Measurements from ENCODE around the gene DICER1. TPM values are rescaled to one million over a fixed set of nuclear protein-coding genes. Genes with fewer than 3 reads are reported as not detected.

The DICER1 gene
- total and polyA plus RNA-seq, 2 donors (not counting 1 experiment from before 2014, with no cell fraction given): 15.4 to 90.4 TPM

DNA sequence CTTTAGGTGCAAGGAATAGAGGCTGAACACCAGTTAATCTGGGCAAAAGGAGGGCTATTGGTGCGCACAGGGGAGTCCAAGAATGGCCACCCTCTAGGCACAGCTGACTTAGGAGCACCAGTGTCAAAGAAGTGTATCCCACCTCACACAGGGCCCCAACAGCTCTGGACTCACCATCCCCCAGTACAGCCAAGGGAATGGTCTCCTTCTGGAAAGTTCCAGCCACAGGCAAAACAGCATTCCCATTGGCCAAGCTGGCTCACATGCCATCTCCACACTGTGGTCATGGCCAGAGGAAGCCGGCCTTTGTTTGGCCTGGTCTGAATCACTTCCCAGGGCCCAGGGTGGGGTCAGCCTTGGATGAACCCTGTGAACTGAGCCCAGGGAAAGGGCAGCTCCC lies 120.1 kb downstream of the DICER1 start:
- no peaks in the 10 kb centered on the region for H4K20me1 ChIP-seq (ENCODE audit: control insufficient read depth, insufficient read depth, low read length, poor library complexity, severe bottlenecking)
- H2AFZ ChIP-seq (ENCODE audit: insufficient read depth, low read depth, low read length, poor library complexity, severe bottlenecking): no peak overlapping the region
- Mint-ChIP-seq H3K27ac (no peak overlapping the region), H3K9me3 (ENCODE audit: insufficient read depth) (no peaks in the 10 kb centered on the region), H3K4me1 (peaks cover 4% of the 10 kb centered on the region), H3K4me3 (no peak overlapping the region), H3K27me3 (peaks cover 34% of the 10 kb centered on the region)
- H3K4me1 ChIP-seq (ENCODE audit: control insufficient read depth in 2 of 2, insufficient read depth in 2 of 2, low read length in 2 of 2): no peaks in the 10 kb centered on the region
- H3K9ac ChIP-seq (ENCODE audit: low read length): no peak overlapping the region
- H3K9me3 ChIP-seq (ENCODE audit: control extremely low read depth in 1 of 3, control insufficient read depth in 2 of 3, insufficient read depth in 1 of 3, low read length in 2 of 3): peaks cover 0 to 5% (median under 1%) of the 10 kb centered on the region in 3 donors
- ATAC-seq (ENCODE audit: low read depth) (no peak), DNase-seq (no peak)
- peaks cover 0 to 3% (median under 1%) of the 10 kb centered on the region in 4 experiments for H3K27me3 ChIP-seq (replicated peaks in 1 of 4; ENCODE audit: control extremely low read depth in 1 of 4, control insufficient read depth in 3 of 4, insufficient read depth in 4 of 4, low read length in 3 of 4)
- no peaks in the 10 kb centered on the region for H3K36me3 ChIP-seq (replicated peaks in 1 of 2; ENCODE audit: control extremely low read depth in 1 of 2, control insufficient read depth in 1 of 2, extremely low read depth in 1 of 2, insufficient read depth in 2 of 2, low read length in 1 of 2)
- no peak overlapping the region for H3K4me3 ChIP-seq (ENCODE audit: control extremely low read depth in 1 of 5, extremely low read depth in 1 of 5, insufficient read depth in 1 of 5, low read depth in 2 of 5, low read length in 4 of 5)
- no peaks in the 10 kb centered on the region for H3K79me2 ChIP-seq (ENCODE audit: control insufficient read depth, insufficient read depth, low read length)
- no peak overlapping the region for H3K27ac ChIP-seq (ENCODE audit: low read length in 2 of 2)
- TF ChIP-seq, protein P1, sequence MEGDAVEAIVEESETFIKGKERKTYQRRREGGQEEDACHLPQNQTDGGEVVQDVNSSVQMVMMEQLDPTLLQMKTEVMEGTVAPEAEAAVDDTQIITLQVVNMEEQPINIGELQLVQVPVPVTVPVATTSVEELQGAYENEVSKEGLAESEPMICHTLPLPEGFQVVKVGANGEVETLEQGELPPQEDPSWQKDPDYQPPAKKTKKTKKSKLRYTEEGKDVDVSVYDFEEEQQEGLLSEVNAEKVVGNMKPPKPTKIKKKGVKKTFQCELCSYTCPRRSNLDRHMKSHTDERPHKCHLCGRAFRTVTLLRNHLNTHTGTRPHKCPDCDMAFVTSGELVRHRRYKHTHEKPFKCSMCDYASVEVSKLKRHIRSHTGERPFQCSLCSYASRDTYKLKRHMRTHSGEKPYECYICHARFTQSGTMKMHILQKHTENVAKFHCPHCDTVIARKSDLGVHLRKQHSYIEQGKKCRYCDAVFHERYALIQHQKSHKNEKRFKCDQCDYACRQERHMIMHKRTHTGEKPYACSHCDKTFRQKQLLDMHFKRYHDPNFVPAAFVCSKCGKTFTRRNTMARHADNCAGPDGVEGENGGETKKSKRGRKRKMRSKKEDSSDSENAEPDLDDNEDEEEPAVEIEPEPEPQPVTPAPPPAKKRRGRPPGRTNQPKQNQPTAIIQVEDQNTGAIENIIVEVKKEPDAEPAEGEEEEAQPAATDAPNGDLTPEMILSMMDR (IDR thresholded peaks at IDR 0.05): no peak
- no peak for TF ChIP-seq EZH2 (IDR thresholded peaks at IDR 0.05; ENCODE audit: borderline replicate concordance, insufficient read depth, low read depth, low read length, poor library complexity, severe bottlenecking)
- intact Hi-C loops (cut with micrococcal nuclease): no loop called here
- 100% methylated on average over 2 of the region's 2 CpGs for WGBS (ENCODE audit: insufficient coverage)
- CTCF ChIA-PET: no interaction called here
- POLR2A ChIA-PET: no interaction called here
- no peak overlapping the region for H3K4me2 ChIP-seq (replicated peaks; ENCODE audit: low read depth, low read length, poor library complexity, severe bottlenecking)

Small RNA genes lying within 50 kb of the gene (small RNA-seq; reads per million reads assigned to genes)
- gene MIR3173 (ENCODE audit: insufficient read length, low read depth, low replicate concordance): not detected

Other genes with a start within 250 kb of the DICER1 start
- 51.1 and 51.5 TPM in 2 replicates for gene CLMN, start 162.4 kb upstream of the DICER1 start, total RNA-seq
- 9.0 and 9.6 TPM in 2 replicates for gene CLMN, start 162.4 kb upstream of the DICER1 start, polyA plus RNA-seq

Data from B cell (primary cell).